ENCODE measurements around the gene WDR36.

WDR36 gene

DNA sequence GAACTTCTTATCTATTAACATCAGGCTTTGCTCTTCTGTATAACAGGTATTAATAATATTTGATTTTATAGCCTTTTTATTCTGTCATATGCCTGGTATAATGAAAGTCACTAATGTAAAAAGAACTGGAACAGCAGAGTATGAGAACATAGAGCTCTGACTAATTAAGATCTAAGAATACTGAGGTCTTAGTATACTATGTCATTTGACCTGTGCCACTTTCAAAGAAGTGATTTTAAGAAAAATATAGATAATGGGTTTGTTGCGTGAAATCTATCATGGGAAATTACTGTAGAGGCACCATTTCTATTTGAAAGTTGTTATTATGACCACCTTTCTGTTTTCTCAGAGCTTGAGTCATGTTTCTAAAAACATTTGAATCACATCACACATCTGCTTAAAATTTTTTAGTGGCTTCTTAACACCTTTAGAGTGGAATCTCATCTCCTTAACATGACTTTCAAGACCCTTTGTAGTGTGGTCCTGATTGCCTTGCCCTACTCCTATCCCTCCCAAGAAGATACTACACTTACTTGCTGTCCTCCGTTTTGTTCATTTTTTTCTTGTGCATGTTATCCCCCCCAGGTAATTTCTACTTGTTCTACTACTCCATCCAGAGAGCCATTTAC is 14.3 kb downstream of the WDR36 start:
- no peak for DNase-seq (ENCODE audit: low read depth in 2 of 2)

DNA sequence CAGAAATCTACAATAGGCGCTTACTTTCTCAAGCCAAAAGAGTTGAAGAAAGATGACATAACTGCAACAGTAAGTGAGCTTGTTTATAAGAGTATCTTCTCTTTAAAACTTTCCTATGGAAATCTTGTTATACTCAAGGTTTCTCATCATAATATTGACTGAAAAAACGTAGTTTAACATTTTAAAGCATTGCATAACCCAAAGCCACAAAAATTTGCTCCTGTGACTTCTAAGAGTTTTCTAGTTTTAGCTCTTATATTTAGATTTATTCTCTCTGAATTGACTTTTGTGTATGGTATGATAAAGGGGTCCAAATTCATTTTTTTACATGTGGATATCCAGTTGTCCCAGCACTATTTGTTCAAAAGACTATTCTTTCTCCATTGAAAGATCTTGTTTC is 15.2 kb downstream of the WDR36 start:
- no peak for DNase-seq (ENCODE audit: low read depth in 2 of 2)

DNA sequence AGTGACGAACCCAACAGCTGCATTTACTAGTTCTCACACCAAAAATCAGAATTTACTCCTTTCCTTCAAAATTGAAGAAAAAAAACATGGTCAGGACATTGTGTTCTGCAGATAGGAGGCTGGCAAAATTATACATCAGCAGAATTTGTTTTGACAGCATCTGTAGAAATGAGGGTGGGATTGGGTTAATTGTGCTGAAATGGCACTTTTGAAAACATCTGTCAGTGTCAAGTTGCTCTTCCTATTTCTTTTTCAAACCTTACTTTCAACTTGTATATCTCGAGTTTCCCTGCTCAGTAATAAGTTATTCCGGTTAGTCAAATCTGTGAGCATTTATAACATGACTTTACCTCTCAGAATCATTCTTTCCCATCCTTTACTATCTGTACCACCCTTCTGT is 19.8 kb downstream of the WDR36 start:
- DNase-seq (ENCODE audit: low read depth in 2 of 2) = no peak

DNA sequence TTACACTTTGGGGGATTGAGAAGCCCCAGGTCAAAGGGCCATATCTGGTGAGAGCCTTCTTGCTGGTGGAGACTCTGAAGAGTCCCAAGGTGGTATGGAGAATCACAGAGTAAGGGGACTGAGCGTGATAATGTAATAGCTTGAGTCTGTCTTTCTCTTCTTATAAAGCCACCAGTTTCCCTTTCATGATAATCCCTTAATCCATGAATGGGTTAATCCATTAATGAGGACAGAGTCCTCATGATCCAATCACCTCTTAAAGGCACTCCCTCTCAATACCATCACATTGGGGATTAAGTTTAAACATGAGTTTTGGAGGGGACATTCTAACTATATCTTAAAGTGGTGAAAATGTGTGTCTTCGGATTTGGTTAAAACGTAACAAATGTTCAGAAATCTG is 21.5 kb downstream of the WDR36 start:
- DNase-seq (ENCODE audit: low read depth in 2 of 2) = no peak

DNA sequence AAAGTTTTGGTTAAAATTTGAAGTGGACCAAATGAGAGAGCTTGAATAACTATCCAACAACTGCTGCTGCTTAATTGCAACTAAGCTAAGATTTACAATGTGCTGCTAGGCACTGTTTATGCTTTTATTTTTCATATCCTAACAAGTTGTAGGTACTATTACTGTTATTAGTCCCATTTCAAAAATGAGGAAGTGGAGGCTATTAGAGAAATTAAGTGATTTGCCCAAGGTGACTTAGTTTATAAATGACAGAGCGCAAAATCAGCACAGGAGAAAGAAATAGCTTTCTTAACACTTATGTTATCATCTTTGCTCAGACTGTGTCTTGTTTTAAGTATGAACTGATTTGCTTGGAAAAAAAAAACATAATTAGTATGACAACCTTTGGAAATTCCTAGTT is 23.1 kb downstream of the WDR36 start:
- DNase-seq (ENCODE audit: low read depth in 2 of 2) = no peak

DNA sequence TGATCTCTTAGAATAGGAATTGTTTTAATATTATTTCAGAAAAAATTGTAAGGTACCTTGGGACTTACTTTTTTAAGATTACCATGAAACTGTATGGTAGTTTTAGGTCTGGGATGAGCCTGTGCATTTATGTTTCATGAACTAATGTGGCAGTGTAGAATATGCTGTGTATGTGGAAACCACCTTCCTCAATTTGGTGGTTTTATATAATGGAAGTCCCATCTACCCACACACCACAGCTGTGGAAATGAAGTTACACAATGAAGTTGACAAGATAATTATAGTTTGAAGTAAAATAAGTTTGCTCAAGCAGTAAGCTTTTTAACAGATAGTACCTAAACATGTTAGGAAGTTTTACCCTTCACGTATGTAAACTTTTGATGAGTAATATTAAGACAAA is 24.4 kb downstream of the WDR36 start:
- no peak for DNase-seq (ENCODE audit: low read depth in 2 of 2)

DNA sequence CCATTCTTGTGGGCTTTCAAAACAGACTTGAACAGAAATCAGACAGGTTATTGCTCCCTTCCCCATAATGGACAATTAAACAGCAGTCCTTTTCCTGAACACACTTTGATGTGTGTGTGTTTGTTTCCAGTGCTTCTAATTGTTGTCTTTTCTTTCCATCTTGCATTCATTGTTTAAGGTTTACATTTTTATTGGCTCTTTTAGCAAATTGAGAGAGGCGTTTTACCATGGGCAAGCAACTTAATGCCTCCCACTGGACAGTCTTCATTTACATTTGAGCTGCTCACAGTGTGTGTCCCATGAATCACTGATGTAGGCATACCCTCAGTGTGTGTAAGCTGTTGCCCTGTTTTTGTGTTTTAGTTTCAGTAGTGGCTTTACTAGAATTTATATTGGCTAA is 25.0 kb downstream of the WDR36 start:
- no peak for DNase-seq (ENCODE audit: low read depth in 2 of 2)

DNA sequence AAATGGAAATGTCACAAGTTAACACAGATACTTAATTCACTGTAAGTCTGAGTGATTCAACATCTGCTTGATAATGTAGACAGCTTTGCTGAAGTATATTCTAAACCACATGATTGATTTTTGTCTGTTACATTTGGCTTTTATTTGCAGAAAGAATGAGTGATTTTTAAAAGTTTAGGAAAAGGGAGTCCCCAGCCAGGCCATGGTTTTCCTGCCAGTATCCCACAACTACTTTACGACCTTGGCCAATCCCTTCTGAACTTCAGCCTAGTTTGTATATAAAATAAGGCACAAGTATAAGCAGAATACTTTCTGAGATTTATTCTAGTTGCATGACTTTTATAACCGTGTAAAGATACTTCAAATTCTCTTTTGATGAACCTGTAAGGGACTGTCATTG is 27.1 kb downstream of the WDR36 start:
- no peak for DNase-seq (ENCODE audit: low read depth in 2 of 2)

DNA sequence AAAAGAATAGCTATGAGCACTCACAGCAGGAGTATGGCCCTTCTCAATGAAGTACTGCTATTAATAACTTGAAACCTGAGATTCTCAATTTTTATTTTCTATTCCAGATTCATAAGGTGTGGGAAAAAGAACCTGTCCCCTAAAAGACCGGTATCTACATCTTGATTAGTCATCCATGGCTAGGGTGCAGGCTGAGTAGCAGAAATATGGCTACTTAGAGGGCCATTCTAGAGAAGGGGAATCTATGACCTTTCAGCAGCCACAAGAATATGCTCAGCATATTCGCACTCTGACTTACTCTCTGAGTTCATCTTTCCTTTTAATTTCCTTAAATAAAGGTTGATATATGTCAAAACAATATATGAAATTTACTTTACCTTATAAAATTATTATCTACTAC is 27.7 kb downstream of the WDR36 start:
- no peak for DNase-seq (ENCODE audit: low read depth in 2 of 2)

DNA sequence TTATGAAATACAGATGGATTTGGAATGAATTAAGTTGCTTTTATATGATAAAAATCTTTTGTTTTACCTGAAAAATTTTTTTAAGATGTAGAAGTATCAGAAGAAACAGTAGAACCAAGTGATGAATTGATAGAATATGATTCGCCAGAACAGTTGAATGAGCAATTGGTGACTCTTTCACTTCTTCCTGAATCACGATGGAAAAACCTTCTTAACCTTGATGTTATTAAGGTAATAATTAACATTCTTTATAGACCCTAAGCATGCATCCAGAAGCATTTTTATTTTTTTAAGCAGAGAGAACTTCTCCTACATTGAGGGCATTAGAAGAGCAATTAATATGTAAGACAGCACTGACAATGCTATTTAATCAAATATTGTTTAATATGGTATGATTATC is 28.8 kb downstream of the WDR36 start:
- no peak for DNase-seq (ENCODE audit: low read depth in 2 of 2)

DNA sequence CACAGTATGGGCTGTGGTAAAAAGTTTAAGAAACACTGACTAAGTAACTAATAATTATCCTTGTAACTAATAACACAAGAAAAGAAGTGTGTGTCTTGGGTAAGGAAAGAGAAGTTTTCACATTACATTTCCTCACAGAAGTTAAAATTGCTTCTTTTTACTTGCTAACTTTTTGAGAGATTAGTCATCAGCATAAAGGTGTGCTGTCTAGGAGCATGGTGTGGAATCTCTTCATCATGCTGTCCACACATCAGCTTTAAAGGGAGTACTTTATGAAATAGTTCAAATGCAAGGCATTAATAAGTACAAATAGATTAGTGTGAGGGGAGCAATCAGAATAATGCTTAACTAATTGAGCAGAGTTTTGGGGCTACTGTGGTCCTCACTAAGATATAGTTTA is 29.8 kb downstream of the WDR36 start:
- DNase-seq (ENCODE audit: low read depth in 2 of 2) = no peak

DNA sequence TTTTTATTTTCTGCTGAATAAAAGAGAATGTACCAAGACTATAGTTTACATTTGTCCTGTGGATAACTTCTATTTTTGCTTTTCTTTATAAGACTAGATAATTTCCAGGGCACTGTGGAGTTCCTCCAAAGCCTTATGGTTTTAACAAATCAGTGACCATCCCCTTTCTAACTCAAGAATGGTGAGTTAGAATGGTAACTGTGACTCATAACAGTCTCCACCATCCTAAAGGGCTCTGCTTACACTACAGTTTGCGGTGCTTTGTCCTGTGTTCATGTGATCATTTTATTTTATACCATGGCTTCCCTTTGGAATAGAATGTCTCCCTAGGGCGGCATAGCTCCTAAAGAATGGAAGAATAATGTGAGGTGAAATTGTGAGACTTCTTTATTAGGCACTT is 30.2 kb downstream of the WDR36 start:
- no peak for DNase-seq (ENCODE audit: low read depth in 2 of 2)

DNA sequence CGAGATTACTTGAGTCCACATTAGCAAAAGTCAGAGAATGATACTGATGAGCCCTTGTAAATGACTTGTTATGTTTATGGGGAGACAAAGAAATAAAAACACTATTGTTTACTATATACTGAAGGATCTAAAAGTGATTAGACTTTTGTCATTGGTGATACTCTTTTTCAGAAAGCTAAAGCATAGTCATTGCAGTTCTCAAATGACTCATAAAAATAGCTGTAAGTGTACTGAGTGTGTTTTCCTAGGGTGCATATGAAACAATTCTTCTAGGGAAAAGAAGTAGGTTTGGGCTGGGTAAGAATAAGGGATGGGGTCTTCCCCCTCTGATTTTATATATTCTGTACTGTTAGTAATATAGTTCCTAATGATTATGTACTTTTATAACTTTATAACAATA is 32.6 kb downstream of the WDR36 start:
- no peak for DNase-seq (ENCODE audit: low read depth in 2 of 2)

DNA sequence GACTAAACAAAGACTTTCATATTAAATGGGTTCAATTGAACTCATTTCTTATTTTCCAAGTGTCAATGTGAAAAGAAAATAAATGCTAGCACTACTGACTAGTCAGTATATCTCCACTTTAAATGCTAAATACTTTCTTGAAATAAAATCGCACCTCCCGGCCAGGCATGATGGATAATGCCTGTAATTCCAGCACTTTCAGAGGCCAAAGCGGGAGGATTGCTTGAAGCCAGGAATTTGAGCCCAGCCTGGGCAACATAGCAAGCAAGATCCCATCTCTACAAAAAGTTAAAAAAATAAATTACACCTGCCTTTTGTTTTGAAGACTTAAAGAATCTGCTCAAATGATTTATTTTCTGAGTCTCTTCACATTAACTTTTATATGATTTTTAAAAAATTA is 34.7 kb downstream of the WDR36 start:
- DNase-seq (ENCODE audit: low read depth in 2 of 2) = no peak

DNA sequence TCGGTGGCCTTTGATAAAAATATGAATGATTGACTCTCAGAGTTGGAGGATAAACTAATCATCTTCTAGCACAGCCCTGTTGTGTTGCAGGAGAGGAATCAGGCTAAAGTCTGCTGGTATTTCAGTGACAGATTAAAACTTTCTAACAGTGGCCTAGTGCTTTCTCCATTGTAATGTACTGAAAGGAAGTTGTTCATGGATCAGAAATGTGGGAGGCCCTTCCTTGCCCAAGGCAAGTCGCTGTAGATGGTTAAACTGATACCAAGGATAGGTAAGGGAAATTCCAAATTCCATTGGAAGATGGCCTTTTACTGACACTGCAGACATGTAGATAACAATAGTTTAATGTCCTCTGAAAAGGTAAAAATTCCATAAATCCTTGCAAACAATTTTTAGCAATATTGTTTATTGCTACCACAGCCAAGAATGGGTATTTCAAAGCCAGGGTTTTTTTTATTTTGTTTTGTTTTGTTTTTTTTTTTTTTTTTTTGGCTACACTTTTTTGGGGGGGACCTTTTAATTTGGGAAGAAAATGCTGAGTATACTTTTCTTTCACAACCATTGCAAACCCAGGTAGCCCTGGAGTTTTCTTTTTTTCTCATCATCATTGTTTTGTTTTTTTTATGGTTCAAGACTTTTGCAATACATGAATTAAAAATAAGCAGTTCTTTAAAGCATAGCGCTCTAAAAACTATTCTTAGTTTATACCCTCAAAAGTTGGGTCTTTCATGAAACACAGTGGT is 35.5 kb downstream of the WDR36 start:
- no peak for DNase-seq (ENCODE audit: low read depth in 2 of 2)

DNA sequence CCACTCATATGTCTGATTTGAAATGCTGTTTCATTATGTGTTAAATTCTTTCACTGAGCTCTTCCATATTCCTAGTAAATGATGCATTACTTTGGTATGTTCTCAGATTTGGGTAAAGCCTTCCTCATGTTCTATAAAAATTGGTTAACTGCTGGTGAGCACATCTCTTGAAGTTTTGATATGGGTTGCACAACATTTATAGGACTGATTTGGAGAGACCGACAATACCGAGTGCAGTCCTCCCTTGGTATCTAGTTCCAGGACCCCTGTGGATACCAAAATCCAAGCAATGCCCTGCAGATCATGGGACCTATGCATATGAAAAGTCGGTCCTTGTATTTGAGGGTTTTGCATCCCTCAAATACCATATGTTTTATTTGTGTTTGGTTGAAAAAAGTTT is 37.8 kb downstream of the WDR36 start:
- no peak for DNase-seq (ENCODE audit: low read depth in 2 of 2)

DNA sequence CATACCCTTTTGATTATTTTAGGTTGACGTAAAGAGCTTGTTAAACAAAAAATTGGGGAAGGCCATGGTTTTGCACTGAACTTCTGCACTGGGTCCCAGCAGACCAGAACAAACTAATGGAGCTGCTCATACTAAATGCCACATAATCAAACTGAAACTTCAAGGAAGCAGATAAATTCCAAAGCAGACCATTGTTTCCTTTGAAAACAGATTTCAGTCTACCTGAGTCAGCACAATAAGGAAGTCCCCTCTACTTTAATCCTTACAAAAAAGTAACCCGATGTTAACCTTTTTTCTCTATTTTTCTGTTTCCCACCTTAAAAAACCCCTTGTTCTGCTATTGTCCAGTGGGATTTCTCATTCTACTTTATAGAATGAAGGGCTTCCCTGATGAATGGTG is 39.2 kb downstream of the WDR36 start:
- no peak for DNase-seq (ENCODE audit: low read depth in 2 of 2)

DNA sequence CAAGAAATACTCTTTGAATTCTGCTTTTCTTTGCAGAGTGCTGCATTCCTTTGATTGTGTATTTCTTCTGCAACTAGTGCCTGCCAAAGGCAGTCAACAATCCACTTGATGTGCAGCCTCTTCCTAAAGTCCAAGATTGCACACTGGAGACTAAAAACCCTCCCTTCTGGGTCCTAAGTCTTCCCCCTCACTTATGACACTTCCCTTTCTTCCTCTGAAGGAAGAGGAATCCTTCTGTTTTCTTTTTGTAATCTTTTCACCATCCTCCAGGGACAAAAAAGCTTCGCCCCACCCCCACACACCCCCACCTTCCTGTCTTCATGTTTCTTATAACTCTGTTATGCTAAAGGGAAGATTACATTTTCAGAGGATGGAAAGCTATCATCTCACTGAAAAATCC is 39.9 kb downstream of the WDR36 start:
- no peak for DNase-seq (ENCODE audit: low read depth in 2 of 2)

DNA sequence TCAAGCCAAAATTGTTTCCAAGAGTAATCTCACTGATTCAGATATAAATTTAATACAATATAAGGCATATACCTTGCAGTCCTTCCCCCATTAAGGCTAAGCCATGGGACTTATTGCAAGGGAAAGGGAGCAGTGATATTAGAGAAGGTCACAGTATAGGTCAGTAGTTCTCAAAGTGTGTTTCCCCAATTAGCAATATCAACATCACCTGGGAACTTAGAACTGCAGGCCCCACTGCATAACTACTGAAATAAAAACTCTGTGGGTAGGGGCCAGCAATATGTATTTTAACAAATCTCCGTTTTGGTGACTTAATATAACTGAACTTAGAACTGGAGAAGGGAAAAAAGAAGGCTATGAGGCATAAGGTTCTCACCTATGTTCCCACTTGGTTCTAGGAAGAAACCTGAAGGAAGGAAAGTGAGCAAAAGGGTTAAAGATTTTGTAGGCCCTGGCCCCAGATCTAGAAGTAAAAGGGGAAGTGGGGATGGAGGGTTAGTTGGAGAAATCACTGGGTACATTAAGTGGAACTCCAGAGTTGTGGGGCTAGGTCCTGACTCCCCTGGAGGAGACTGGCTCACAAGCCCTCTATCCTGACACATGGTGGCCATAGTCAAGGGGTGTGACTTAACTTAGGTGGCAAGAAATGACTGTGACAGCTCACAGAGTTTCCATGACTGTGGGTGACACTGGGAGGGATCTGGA is 40.7 kb downstream of the WDR36 start:
- no peak for DNase-seq (ENCODE audit: low read depth in 2 of 2)

DNA sequence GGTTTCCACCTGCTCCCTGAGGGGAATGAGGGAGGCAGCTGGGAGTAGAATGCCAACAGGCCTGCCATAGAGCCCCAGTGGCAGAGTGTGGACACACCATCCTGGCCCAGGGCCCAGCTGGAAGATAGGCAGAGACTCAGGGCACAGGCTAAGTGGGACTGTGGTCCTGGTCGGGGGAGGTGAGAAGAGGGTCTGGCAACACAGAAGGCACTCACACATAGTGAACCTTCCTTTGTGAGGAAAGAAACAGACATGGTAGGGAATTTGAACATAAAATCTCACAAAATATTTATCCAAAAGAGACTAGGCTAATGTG is 41.2 kb downstream of the WDR36 start:
- DNase-seq (ENCODE audit: low read depth in 2 of 2) = no peak

DNA sequence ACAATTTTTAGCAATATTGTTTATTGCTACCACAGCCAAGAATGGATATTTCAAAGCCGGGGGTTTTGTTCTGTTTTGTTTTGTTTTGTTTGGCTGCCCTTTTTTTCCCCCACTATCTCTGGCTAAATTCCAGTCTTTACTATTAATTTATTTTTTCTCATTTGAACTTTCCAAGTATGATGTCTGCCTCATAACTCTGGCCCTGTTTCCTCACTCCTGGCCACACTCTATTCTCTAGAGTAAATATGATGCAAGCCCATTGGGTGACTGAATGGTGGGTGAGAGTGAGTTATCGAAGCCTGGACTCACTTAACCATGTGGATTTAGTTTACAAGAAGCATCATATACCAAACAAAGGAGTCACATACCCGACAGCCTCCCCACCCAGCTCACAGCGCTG is 41.9 kb downstream of the WDR36 start:
- DNase-seq (ENCODE audit: low read depth in 2 of 2) = no peak

DNA sequence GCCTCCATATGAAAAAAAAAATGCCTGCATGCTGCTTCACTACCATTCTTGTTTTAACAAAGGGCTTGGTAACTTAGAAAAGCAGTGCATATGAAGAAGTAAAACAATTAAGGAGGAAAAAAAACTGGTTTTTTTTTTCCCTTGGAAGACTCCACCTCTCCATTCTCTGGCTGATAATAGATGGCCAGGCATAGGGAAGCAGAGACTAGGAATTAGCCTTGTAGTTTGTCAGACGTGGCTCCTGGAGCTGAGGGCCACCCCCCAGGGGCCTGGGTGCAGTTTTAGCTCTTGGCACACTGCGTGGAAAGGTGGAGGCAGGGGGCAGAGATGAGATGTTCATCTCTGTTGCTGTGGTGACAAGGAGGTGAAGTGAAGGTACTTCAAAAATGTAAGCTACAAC is 42.7 kb downstream of the WDR36 start:
- no peak for DNase-seq (ENCODE audit: low read depth in 2 of 2)

DNA sequence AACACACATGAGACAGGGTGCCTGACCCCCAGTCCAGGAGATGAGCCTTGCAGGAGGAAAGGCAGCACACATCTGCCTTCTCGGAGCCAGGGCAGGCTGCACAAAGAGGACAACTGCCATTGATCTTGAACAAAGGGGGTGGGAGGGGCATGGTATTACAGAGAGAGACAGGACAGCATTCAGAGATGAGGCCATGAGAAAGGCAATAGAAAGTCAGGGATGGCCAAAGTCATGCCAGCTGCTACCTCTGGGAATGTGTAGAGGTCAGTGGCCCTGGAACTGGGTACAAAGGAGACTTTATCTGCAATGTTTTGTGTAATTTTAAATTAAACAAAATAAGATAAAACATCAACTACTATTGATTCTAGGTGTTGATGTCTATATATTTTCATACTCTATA is 43.2 kb downstream of the WDR36 start:
- no peak for DNase-seq (ENCODE audit: low read depth in 2 of 2)

DNA sequence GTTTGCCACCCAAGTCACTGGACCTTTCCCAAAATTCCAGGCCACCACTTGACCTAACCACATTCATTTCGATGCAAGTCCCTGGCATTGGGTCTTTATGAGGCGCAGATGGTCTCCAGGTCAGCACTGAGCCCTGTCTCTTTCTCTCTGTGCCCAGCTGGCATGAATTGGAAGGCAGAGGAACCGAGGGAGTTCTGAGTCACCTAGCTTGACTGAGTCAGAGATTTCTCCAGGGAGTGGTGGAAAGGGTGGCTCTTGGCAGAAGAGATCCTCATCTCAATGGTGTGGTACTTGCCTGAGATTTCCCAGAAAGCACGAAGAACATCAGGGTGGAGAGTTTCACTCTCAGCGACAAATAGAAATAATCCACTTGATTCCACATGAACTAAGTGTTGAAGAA is 43.8 kb downstream of the WDR36 start:
- no peak for DNase-seq (ENCODE audit: low read depth in 2 of 2)

All from stimulated activated CD8-positive, alpha-beta memory T cell treated with anti-CD3 and anti-CD28 coated beads, Interleukin-15, amount 100 ng/mL, for 4 hours (primary cell).